HG03460 (cell line): ENCODE measurements around the gene ARHGEF25.
"Not testable (repeated sequence)": the region's sequence is repeated elsewhere in the genome, so short reads cannot be mapped to it uniquely, and the experiment has no call there.

ENCODE experiments used
- ATAC-seq: cut with Tn5 transposase; IDR thresholded peaks from one replicate; pipeline ENCODE4 v1.9.1; 2021; ENCODE audit not compliant: unreplicated experiment

Gene ARHGEF25

GRCh38 chr12:57632958-57633840, 22.0 kb downstream of the ARHGEF25 start, which contains the start of gene B4GALNT1:
B4GALNT1 (minus strand) TSS chr12:57633201; CDS start chr12:57632132, 1,069 bp downstream.
- ATAC-seq, result peak; percentile 79

- not testable (repeated sequence) for ATAC-seq
Measured at GRCh38 chr12:57636731-57637130, 25.5 kb downstream of the ARHGEF25 start.

- no peak for ATAC-seq
Measured at GRCh38 chr12:57637364-57637763, 26.1 kb downstream of the ARHGEF25 start.

- no peak for ATAC-seq
Measured at GRCh38 chr12:57638096-57638495, 26.9 kb downstream of the ARHGEF25 start.

GRCh38 chr12:57640175-57641042, 29.2 kb downstream of the ARHGEF25 start:
- ATAC-seq, result no peak

GRCh38 chr12:57641699-57642442, 30.6 kb downstream of the ARHGEF25 start:
- no peak for ATAC-seq

- ATAC-seq, result not testable (repeated sequence)
Measured at GRCh38 chr12:57645990-57646658, 34.9 kb downstream of the ARHGEF25 start.

GRCh38 chr12:57646659-57647049, 35.4 kb downstream of the ARHGEF25 start:
- ATAC-seq, result not testable (repeated sequence)

GRCh38 chr12:57654042-57654441, 42.8 kb downstream of the ARHGEF25 start:
- no peak for ATAC-seq

- no peak for ATAC-seq
Measured at GRCh38 chr12:57655541-57656240, 44.5 kb downstream of the ARHGEF25 start.

GRCh38 chr12:57656408-57656807, 45.2 kb downstream of the ARHGEF25 start:
- ATAC-seq, result not testable (repeated sequence)

- ATAC-seq, result no peak
Measured at GRCh38 chr12:57657744-57658143, 46.5 kb downstream of the ARHGEF25 start.

GRCh38 chr12:57658890-57659289, 47.7 kb downstream of the ARHGEF25 start:
- ATAC-seq, result no peak

- ATAC-seq, result no peak
Measured at GRCh38 chr12:57661376-57661775, 50.1 kb downstream of the ARHGEF25 start.

- ATAC-seq, result not testable (repeated sequence)
Measured at GRCh38 chr12:57665066-57665820, 54.0 kb downstream of the ARHGEF25 start.
